Gastroesophageal sphincter (tissue), 4 donors: ENCODE measurements around the gene CNOT6L. TPM values are rescaled to one million over a fixed set of nuclear protein-coding genes. Genes with fewer than 3 reads are reported as not detected.

Source experiments
- ATAC-seq: fragments of 150-250 bp; one replicate; pipeline ENCODE4 v1.9.1; 2016; ENCODE audit warnings: mild to moderate bottlenecking, moderate library complexity
- H3K27ac ChIP-seq, 4 donors: fragments of 200-600 bp; sonication (generic) in 3 of 4; 1 replicate in 3 of 4; 2 replicates in 1 of 4; pipeline ENCODE4 v1.5.1; 2016 to 2019
- H3K27me3 ChIP-seq: fragments of 200-600 bp; sonication (generic); one replicate; pipeline ENCODE4 v1.5.1; 2019
- H3K36me3 ChIP-seq, 2 donors: fragments of 200-600 bp; sonication (generic); one replicate each; pipeline ENCODE4 v1.5.1; 2019; ENCODE audit warnings: control low read depth in 1 of 2
- H3K4me1 ChIP-seq, 3 donors: fragments of 200-600 bp; sonication (generic); 1 replicate in 2 of 3; 2 replicates in 1 of 3; pipeline ENCODE4 v1.5.1; 2016 to 2019; ENCODE audit warnings: control low read depth in 2 of 3
- H3K4me3 ChIP-seq, 2 donors: fragments of 200-600 bp; sonication (generic); one replicate each; pipeline ENCODE4 v1.5.1; 2019; ENCODE audit warnings: mild to moderate bottlenecking in 1 of 2, moderate library complexity in 1 of 2
- H3K9me3 ChIP-seq, 3 donors: fragments of 200-600 bp; sonication (generic); one replicate each; pipeline ENCODE4 v1.5.1; 2017 to 2019; ENCODE audit warnings: control low read depth in 2 of 3
- CTCF ChIP-seq, 4 experiments: fragments of 200-600 bp in 2 of 4; fragments of 450-650 bp in 2 of 4; sonication (generic) in 1 of 4; IDR thresholded peaks; one replicate each; pipeline ENCODE4 v1.5.1; 2017 to 2019; ENCODE audit warnings: antibody characterized with exemption in 4 of 4, mild to moderate bottlenecking in 2 of 4, moderate library complexity in 2 of 4
- EP300 ChIP-seq: sonication (generic); formaldehyde crosslinking; IDR thresholded peaks from one replicate; pipeline ENCODE4 v1.6.1; 2017; ENCODE audit warnings: antibody characterized with exemption, mild to moderate bottlenecking
- POLR2A ChIP-seq, 2 donors: fragments of 450-650 bp; IDR thresholded peaks; one replicate each; pipeline ENCODE4 v1.6.1; 2017; ENCODE audit warnings: antibody characterized with exemption in 2 of 2, mild to moderate bottlenecking in 2 of 2, moderate library complexity in 1 of 2
- POLR2AphosphoS5 ChIP-seq: sonication (generic); formaldehyde crosslinking; IDR thresholded peaks from one replicate; pipeline ENCODE4 v1.6.1; 2017; ENCODE audit warnings: antibody characterized with exemption
- WGBS, 2 donors: methylation state at CpG; one replicate each; pipeline ENCODE4 v1.1.5; 2018; ENCODE audit warnings: low coverage in 1 of 2; 5-methylcytosine and 5-hydroxymethylcytosine counted together
- total RNA-seq, 4 donors: library from RNA; depleted of rRNA; stranded (reverse); fragments of >200 nt; gene quantifications; one replicate each; pipeline ENCODE4 v1.1.0, GENCODE V29; 2016

CNOT6L gene
- total RNA-seq, 4 donors from 2014 or later, result 21.0 to 24.8 (median 22.3) TPM

- Histone ChIP-seq H3K36me3 (peaks cover 0 to 13% of the 10 kb centered on the region in 2 donors), H3K27me3 (no peaks in the 10 kb centered on the region), H3K9me3 (peaks cover 0 to 22% (median 0%) of the 10 kb centered on the region in 3 donors), H3K4me3 (no peak overlapping the region), H3K27ac (no peak overlapping the region), H3K4me1 (no peaks in the 10 kb centered on the region)
- no peak for TF ChIP-seq POLR2AphosphoS5
- TF ChIP-seq EP300, result no peak
- no peak for TF ChIP-seq POLR2A (IDR thresholded peaks at IDR 0.05)
- no peak for TF ChIP-seq CTCF (IDR thresholded peaks at IDR 0.05)
- ATAC-seq, result no peak
- WGBS, 2 donors, result 94 to 100% methylated on average over 1 of the region's 1 CpG
Observed at GRCh38 chr4:77761595-77761994, 57.6 kb downstream of the CNOT6L start.

- ATAC-seq, result no peak
- no peak for TF ChIP-seq CTCF (IDR thresholded peaks at IDR 0.05)
- no peak for TF ChIP-seq POLR2AphosphoS5
- TF ChIP-seq EP300, result no peak
- no peak for TF ChIP-seq POLR2A (IDR thresholded peaks at IDR 0.05)
- Histone ChIP-seq H3K9me3 (peaks cover 0 to 22% (median 0%) of the 10 kb centered on the region in 3 donors), H3K4me3 (no peak overlapping the region), H3K36me3 (peaks cover 0 to 25% of the 10 kb centered on the region in 2 donors), H3K4me1 (no peaks in the 10 kb centered on the region), H3K27ac (no peak overlapping the region), H3K27me3 (no peaks in the 10 kb centered on the region)
- 92% methylated on average over 1 of the region's 1 CpG; no CpG with 5 or more reads in 1 of the 2 donors for WGBS, 2 donors
Observed at GRCh38 chr4:77758804-77759203, 60.4 kb downstream of the CNOT6L start.

GRCh38 chr4:77751764-77752163 lies 67.4 kb downstream of the CNOT6L start:
- WGBS, 2 donors, result 80 to 100% methylated on average over 1 to 2 of the region's 2 CpGs
- TF ChIP-seq POLR2AphosphoS5 (no peak), CTCF (IDR thresholded peaks at IDR 0.05) (no peak), POLR2A (IDR thresholded peaks at IDR 0.05) (no peak), EP300 (no peak)
- Histone ChIP-seq H3K4me3 (no peak overlapping the region), H3K4me1 (no peaks in the 10 kb centered on the region), H3K36me3 (peaks cover 0 to 43% of the 10 kb centered on the region in 2 donors), H3K9me3 (no peaks in the 10 kb centered on the region), H3K27ac (no peak overlapping the region), H3K27me3 (no peaks in the 10 kb centered on the region)
- no peak for ATAC-seq

GRCh38 chr4:77745792-77746191 lies 73.4 kb downstream of the CNOT6L start:
- H3K4me3 ChIP-seq, result no peak overlapping the region
- peaks cover 0 to 26% of the 10 kb centered on the region in 2 donors for H3K36me3 ChIP-seq
- no peaks in the 10 kb centered on the region for H3K4me1 ChIP-seq
- H3K9me3 ChIP-seq, result no peaks in the 10 kb centered on the region
- WGBS, 2 donors, result 90 to 93% methylated on average over 2 of the region's 2 CpGs
- no peak for TF ChIP-seq CTCF (IDR thresholded peaks at IDR 0.05)
- no peak for TF ChIP-seq POLR2A (IDR thresholded peaks at IDR 0.05)
- no peak for TF ChIP-seq EP300
- TF ChIP-seq POLR2AphosphoS5, result no peak
- H3K27me3 ChIP-seq, result no peaks in the 10 kb centered on the region
- H3K27ac ChIP-seq, result no peak overlapping the region
- ATAC-seq, result no peak

- Histone ChIP-seq H3K36me3 (peaks cover 0 to 23% of the 10 kb centered on the region in 2 donors), H3K4me1 (no peaks in the 10 kb centered on the region), H3K27me3 (no peaks in the 10 kb centered on the region), H3K27ac (no peak overlapping the region), H3K4me3 (no peak overlapping the region), H3K9me3 (no peaks in the 10 kb centered on the region)
- no peak for ATAC-seq
- 79 to 81% methylated on average over 2 of the region's 2 CpGs for WGBS, 2 donors
- TF ChIP-seq CTCF (IDR thresholded peaks at IDR 0.05) (no peak), EP300 (no peak), POLR2AphosphoS5 (no peak), POLR2A (IDR thresholded peaks at IDR 0.05) (no peak)
Observed at GRCh38 chr4:77742054-77742453, 77.1 kb downstream of the CNOT6L start.
